Measurements from ENCODE around the gene TMEM50B. TPM values are rescaled to one million over a fixed set of nuclear protein-coding genes. Genes with fewer than 3 reads are reported as not detected.

TMEM50B gene
- total and polyA plus RNA-seq, 2 of the 8 experiments (the other 6 are each of a cell fraction or from before 2014, with no cell fraction given) = 16.8 to 20.5 TPM

DNA sequence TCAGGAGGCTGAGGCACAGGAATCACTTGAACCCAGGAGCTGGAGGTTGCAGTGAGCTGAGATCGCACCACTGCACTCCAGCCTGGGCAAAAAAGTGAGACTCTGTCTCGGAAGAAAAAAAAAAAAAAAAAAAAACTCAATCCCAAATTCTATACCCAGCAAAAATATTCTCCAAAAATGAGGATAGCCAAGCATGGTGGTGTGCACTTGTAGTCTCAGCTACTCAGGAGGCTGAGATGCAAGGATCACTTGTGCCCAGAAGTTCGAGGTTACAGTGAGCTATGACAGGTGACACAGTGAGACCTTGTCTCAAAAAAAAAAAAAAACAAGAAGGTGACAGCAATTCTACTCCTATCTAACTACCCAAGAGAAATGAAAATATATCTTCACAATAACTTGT, 6.4 kb downstream of the TMEM50B start:
- Histone ChIP-seq H3K14ac (ENCODE audit: insufficient read length) (no peak overlapping the region), H3K4me1 (replicated peaks in 1 of 4; ENCODE audit: control insufficient read depth in 3 of 4, insufficient read depth in 4 of 4, low read length in 3 of 4) (0 out of 7 replicates have a peak, but pooled peaks cover 0 to 2% (median 0%) of the 10 kb centered on the region in 4 experiments), H2BK12ac (ENCODE audit: low read depth, low read length) (no peak overlapping the region), H3K27me3 (replicated peaks in 1 of 4; ENCODE audit: control insufficient read depth in 3 of 4, extremely low read depth in 1 of 4, insufficient read depth in 3 of 4, low read length in 3 of 4) (no peaks in the 10 kb centered on the region), H3K4me2 (ENCODE audit: insufficient read depth in 1 of 2, low read depth in 2 of 2, low read length in 2 of 2) (no peak overlapping the region), H3K27ac (ENCODE audit: low read depth, low read length) (no peak overlapping the region), H3K79me2 (ENCODE audit: control insufficient read depth in 1 of 2, insufficient read depth in 2 of 2, low read length in 2 of 2) (peaks cover 3 to 26% of the 10 kb centered on the region in 2 experiments; a peak in 2 of 4 replicates), H3K9ac (replicated peaks in 1 of 4; ENCODE audit: extremely low read depth in 1 of 4, low read depth in 3 of 4, low read length in 3 of 4) (no peak overlapping the region), H3K56ac (replicated peaks; ENCODE audit: insufficient read length, low read depth, low read length) (no peak overlapping the region), H2AK5ac (ENCODE audit: low read depth, low read length) (no peak overlapping the region), H3K9me3 (ENCODE audit: insufficient read depth in 2 of 2, low read depth in 1 of 2, low read length in 1 of 2) (no peaks in the 10 kb centered on the region), H3K36me3 (ENCODE audit: control insufficient read depth in 2 of 4, insufficient read depth in 4 of 4, low read length in 3 of 4) (no peaks in the 10 kb centered on the region), H2BK15ac (ENCODE audit: low read length) (no peak overlapping the region), H3K23me2 (ENCODE audit: low read depth, low read length) (no peaks in the 10 kb centered on the region; the same call in 1 of the 2 replicates), H3K79me1 (ENCODE audit: low read depth, low read length) (no peaks in the 10 kb centered on the region), H3K4me3 (ENCODE audit: extremely low read depth in 1 of 4, insufficient read depth in 2 of 4, low read depth in 3 of 4, low read length in 4 of 4) (no peak overlapping the region), H4K5ac (ENCODE audit: insufficient read length, low read depth, low read length) (no peak overlapping the region), H3K18ac (ENCODE audit: extremely low read depth, low read length) (no peak overlapping the region), H4K8ac (ENCODE audit: extremely low read depth, insufficient read depth, low read length) (no peak overlapping the region), H2BK5ac (ENCODE audit: low read depth, low read length) (no peak overlapping the region), H2BK120ac (replicated peaks; ENCODE audit: low read depth, low read length) (no peak overlapping the region), H3K23ac (ENCODE audit: insufficient read length) (no peak overlapping the region), H2BK20ac (ENCODE audit: low read length) (no peak overlapping the region), H3K4ac (replicated peaks; ENCODE audit: insufficient read length, low read depth, low read length) (no peak overlapping the region), H4K91ac (replicated peaks; ENCODE audit: insufficient read length, low read length) (no peak overlapping the region), H2AFZ (ENCODE audit: low read length) (no peak overlapping the region), H4K20me1 (replicated peaks in 1 of 2; ENCODE audit: control insufficient read depth in 1 of 2, insufficient read depth in 2 of 2, low read length in 2 of 2) (no peaks in the 10 kb centered on the region)
- ChIA-PET CTCF (ENCODE audit: partially characterized antibody) (no interaction called here), POLR2A (ENCODE audit: partially characterized antibody) (interaction anchor here (0.8 kb wide), 1 partner anchor 73 kb away, joined by 3 read pairs; no protein-coding TSS in a partner anchor)
- FAIRE-seq = no peak
- no peak for DNase-seq (ENCODE audit: low read depth in 1 of 2, low spot score in 2 of 2)
- WGBS, 2 experiments (ENCODE audit: extremely low coverage in 1 of 2, insufficient coverage in 1 of 2, insufficient read length in 1 of 2, insufficient replicate concordance in 2 of 2, low coverage in 1 of 2, low lambda C conversion rate in 2 of 2, missing lambda C conversion rate in 1 of 2) = 88% methylated on average over 2 of the region's 3 CpGs; no CpG with 5 or more reads in 1 of the 2 experiments
- TF ChIP-seq TCF12 (IDR thresholded peaks at IDR 0.05; ENCODE audit: low read depth, low read length) (no peak), CTBP2 (IDR thresholded peaks at IDR 0.05; ENCODE audit: borderline replicate concordance, insufficient read depth, insufficient read length, low read length) (no peak), RXRA (IDR thresholded peaks at IDR 0.05; ENCODE audit: insufficient read depth, low read depth, low read length) (no peak), EP300 (IDR thresholded peaks at IDR 0.05; ENCODE audit: borderline replicate concordance in 1 of 2, low read depth in 2 of 2, low read length in 2 of 2) (no peak), BRCA1 (IDR thresholded peaks at IDR 0.05; ENCODE audit: low read depth, low read length) (no peak), POLR2A (IDR thresholded peaks at IDR 0.05; ENCODE audit: control extremely low read depth in 1 of 2, low read depth in 2 of 2, low read length in 2 of 2) (no peak)
